DND-41 (cell line): Measurements from ENCODE around the gene PPT2.

Source experiments
- ATAC-seq: fragments of 200-7000 bp; cut with Tn5 transposase; 3 replicates; pipeline ENCODE4 v1.9.1; 2021; ENCODE audit warnings: low read depth; ENCODE audit not compliant: insufficient read depth
- DNase-seq: peaks from one replicate; pipeline ENCODE4 v3.0.0-alpha.2; 2020
- H2AFZ ChIP-seq: 2 replicates; pipeline ENCODE4 v1.6.0; 2012; ENCODE audit warnings: low read depth, low read length
- H3K27ac ChIP-seq: 2 replicates; pipeline ENCODE4 v1.5.1; 2012; ENCODE audit warnings: low read length, inconsistent platforms
- H3K27me3 ChIP-seq: fragments of 200-600 bp; sonication (generic); 2 replicates; pipeline ENCODE4 v1.6.0; 2012; ENCODE audit warnings: low read length, mild to moderate bottlenecking, inconsistent platforms; ENCODE audit not compliant: insufficient read depth, poor library complexity
- H3K36me3 ChIP-seq: 2 replicates; pipeline ENCODE4 v1.5.1; 2012; ENCODE audit warnings: low read length, inconsistent platforms; ENCODE audit not compliant: insufficient read depth
- H3K4me1 ChIP-seq: 2 replicates; pipeline ENCODE4 v1.5.1; 2012; ENCODE audit warnings: mild to moderate bottlenecking, low read length; ENCODE audit not compliant: insufficient read depth
- H3K4me2 ChIP-seq: 2 replicates; pipeline ENCODE4 v1.6.0; 2012; ENCODE audit warnings: mild to moderate bottlenecking, moderate library complexity, low read length, inconsistent platforms; ENCODE audit not compliant: insufficient read depth
- H3K4me3 ChIP-seq, 2 experiments: fragments of 200-600 bp in 1 of 2; shearing (Covaris generic) in 1 of 2; 2 replicates each; pipeline ENCODE4 v1.5.1; 2012 to 2016; ENCODE audit warnings: inconsistent platforms in 2 of 2, low read length in 2 of 2, mild to moderate bottlenecking in 2 of 2, low read depth in 1 of 2, moderate library complexity in 1 of 2
- H3K79me2 ChIP-seq: 2 replicates; pipeline ENCODE4 v1.6.0; 2012; ENCODE audit warnings: low read length, inconsistent platforms; ENCODE audit not compliant: insufficient read depth
- H3K9ac ChIP-seq: 2 replicates; pipeline ENCODE4 v1.6.0; 2012; ENCODE audit warnings: low read depth, mild to moderate bottlenecking, inconsistent platforms, low read length, moderate library complexity
- H3K9me3 ChIP-seq: 2 replicates; pipeline ENCODE4 v1.5.1; 2012; ENCODE audit warnings: low read length, moderate library complexity, mild to moderate bottlenecking, inconsistent platforms; ENCODE audit not compliant: insufficient read depth, severe bottlenecking
- H4K20me1 ChIP-seq: 2 replicates; pipeline ENCODE4 v1.6.0; 2012; ENCODE audit warnings: low read length; ENCODE audit not compliant: insufficient read depth
- CTCF ChIP-seq: IDR thresholded peaks from 2 replicates; pipeline ENCODE4 v1.5.1; 2012; ENCODE audit warnings: borderline replicate concordance, low read length, moderate library complexity, mild to moderate bottlenecking; ENCODE audit not compliant: poor library complexity, severe bottlenecking; ENCODE audit errors: extremely low read depth
- EZH2 ChIP-seq: IDR thresholded peaks from 3 replicates; pipeline ENCODE4 v1.6.1; 2012; ENCODE audit warnings: borderline replicate concordance, low read depth, mild to moderate bottlenecking, moderate library complexity, low read length, inconsistent platforms; ENCODE audit not compliant: severe bottlenecking

The PPT2 gene

GRCh38 chr6:32181915-32182529 lies 28.1 kb downstream of the PPT2 start:
- ATAC-seq: no peak
- H3K4me1 ChIP-seq: peaks cover 34% of the 10 kb centered on the region
- no peak overlapping the region for H3K4me2 ChIP-seq
- H3K4me3 ChIP-seq: no peak overlapping the region
- H2AFZ ChIP-seq: no peak overlapping the region
- H3K36me3 ChIP-seq: peaks cover 65% of the 10 kb centered on the region
- no peaks in the 10 kb centered on the region for H3K9me3 ChIP-seq
- H3K9ac ChIP-seq: no peak overlapping the region
- peaks cover 21% of the 10 kb centered on the region for H3K79me2 ChIP-seq
- H4K20me1 ChIP-seq: no peaks in the 10 kb centered on the region
- no peaks in the 10 kb centered on the region for H3K27me3 ChIP-seq
- H3K27ac ChIP-seq: no peak overlapping the region
- no peak for TF ChIP-seq CTCF
- no peak for TF ChIP-seq EZH2
- no peak for DNase-seq

- no peak overlapping the region for H3K4me3 ChIP-seq
- H3K4me1 ChIP-seq: peaks cover 34% of the 10 kb centered on the region
- H3K4me2 ChIP-seq: no peak overlapping the region
- no peak for ATAC-seq
- H4K20me1 ChIP-seq: no peaks in the 10 kb centered on the region
- H3K36me3 ChIP-seq: peaks cover 70% of the 10 kb centered on the region
- H2AFZ ChIP-seq: no peak overlapping the region
- H3K9ac ChIP-seq: no peak overlapping the region
- H3K27ac ChIP-seq: no peak overlapping the region
- TF ChIP-seq EZH2: no peak
- no peak for DNase-seq
- H3K9me3 ChIP-seq: no peaks in the 10 kb centered on the region
- H3K27me3 ChIP-seq: no peaks in the 10 kb centered on the region
- H3K79me2 ChIP-seq: peaks cover 26% of the 10 kb centered on the region
These were observed 28.6 kb downstream of the PPT2 start for GRCh38 chr6:32182555-32182981.

GRCh38 chr6:32183030-32183429 lies 29.1 kb downstream of the PPT2 start:
- ATAC-seq (no peak), DNase-seq (no peak)
- Histone ChIP-seq H3K4me1 (peaks cover 37% of the 10 kb centered on the region), H3K27me3 (no peaks in the 10 kb centered on the region), H2AFZ (no peak overlapping the region), H3K36me3 (peaks cover 75% of the 10 kb centered on the region), H3K79me2 (peaks cover 31% of the 10 kb centered on the region), H3K4me3 (no peak overlapping the region), H3K9me3 (no peaks in the 10 kb centered on the region), H3K4me2 (no peak overlapping the region), H4K20me1 (no peaks in the 10 kb centered on the region), H3K9ac (no peak overlapping the region), H3K27ac (no peak overlapping the region)
- no peak for TF ChIP-seq EZH2
- TF ChIP-seq CTCF: no peak

GRCh38 chr6:32183483-32184083 lies 29.6 kb downstream of the PPT2 start:
- H3K4me1 ChIP-seq: peaks cover 43% of the 10 kb centered on the region
- peak; percentile 10; the same call in 1 of the 3 replicates for ATAC-seq
- no peaks in the 10 kb centered on the region for H3K9me3 ChIP-seq
- no peak for DNase-seq
- H3K9ac ChIP-seq: no peak overlapping the region
- H3K27me3 ChIP-seq: no peaks in the 10 kb centered on the region
- TF ChIP-seq EZH2: no peak
- TF ChIP-seq CTCF: no peak
- H3K79me2 ChIP-seq: peaks cover 35% of the 10 kb centered on the region
- H3K36me3 ChIP-seq: peaks cover 80% of the 10 kb centered on the region
- H3K4me3 ChIP-seq: no peak overlapping the region
- no peak overlapping the region for H2AFZ ChIP-seq
- H3K27ac ChIP-seq: no peak overlapping the region
- H3K4me2 ChIP-seq: no peak overlapping the region
- no peaks in the 10 kb centered on the region for H4K20me1 ChIP-seq
